HepG2 (cell line): Measurements from ENCODE around the gene ARRDC1. TPM values are rescaled to one million over a fixed set of nuclear protein-coding genes. Genes with fewer than 3 reads are reported as not detected.

Experiments used
- ARHGAP35 ChIP-seq: sonication (generic); formaldehyde crosslinking; IDR thresholded peaks from 2 replicates; pipeline ENCODE4 v1.9.0; 2022; ENCODE audit warnings: mild to moderate bottlenecking, inconsistent platforms, moderate library complexity, missing genetic modification reagents, borderline replicate concordance
- HDAC6 ChIP-seq: fragments of 200-600 bp; sonication (generic); IDR thresholded peaks from 2 replicates; pipeline ENCODE4 v1.7.0; 2017; ENCODE audit warnings: mild to moderate bottlenecking, antibody characterized with exemption, low read length, low read depth
- HMG20B ChIP-seq: conservative IDR thresholded peaks from 2 replicates; pipeline ENCODE4 v1.6.1; 2016; ENCODE audit warnings: missing genetic modification reagents, missing compliant biosample characterization
- KAT7 ChIP-seq: IDR thresholded peaks from 2 replicates; pipeline ENCODE4 v1.6.1; 2018; ENCODE audit warnings: borderline replicate concordance, missing compliant biosample characterization
- KMT2A ChIP-seq: sonication (generic); formaldehyde crosslinking; IDR thresholded peaks from 2 replicates; pipeline ENCODE4 v1.4.0; 2020; ENCODE audit warnings: missing genetic modification reagents
- MATR3 ChIP-seq: sonication (generic); formaldehyde crosslinking; IDR thresholded peaks from 2 replicates; pipeline ENCODE4 v1.4.0; 2020; ENCODE audit warnings: missing genetic modification reagents
- ZNF207 ChIP-seq: fragments of 450-650 bp; IDR thresholded peaks from 2 replicates; pipeline ENCODE4 v1.6.1; 2016; ENCODE audit warnings: antibody characterized with exemption, borderline replicate concordance
- ZNF224 ChIP-seq: sonication (generic); formaldehyde crosslinking; IDR thresholded peaks from 2 replicates; pipeline ENCODE4 v1.5.0; 2020; ENCODE audit warnings: mild to moderate bottlenecking, missing genetic modification reagents
- ZNF567 ChIP-seq: sonication (generic); formaldehyde crosslinking; IDR thresholded peaks from 2 replicates; pipeline ENCODE4 v1.8.1; 2023; ENCODE audit warnings: mild to moderate bottlenecking, missing genetic modification reagents, borderline replicate concordance
- ZNF772 ChIP-seq: sonication (generic); formaldehyde crosslinking; IDR thresholded peaks from 2 replicates; pipeline ENCODE4 v1.5.0; 2020; ENCODE audit warnings: mild to moderate bottlenecking, missing genetic modification reagents
- ZNF776 ChIP-seq: sonication (generic); formaldehyde crosslinking; IDR thresholded peaks from 2 replicates; pipeline ENCODE4 v1.4.0; 2020; ENCODE audit warnings: mild to moderate bottlenecking, missing genetic modification reagents
- polyA plus RNA-seq, 8 experiments: library from polyadenylated mRNA; depleted of rRNA in 3 of 8; stranded (reverse) in 7 of 8; unstranded in 1 of 8; fragments of >200 nt; fragmentation: Illumina TruSeq in 4 of 8; extraction: Trizol in 4 of 8; gene quantifications; 2 replicates each; pipeline versions ENCODE4 v1.2.1 to v1.2.3, GENCODE V29; 2011 to 2016; ENCODE audit warnings: low read depth in 4 of 8, missing spikeins in 1 of 8, mixed read lengths in 1 of 8; ENCODE audit not compliant: insufficient read depth in 1 of 8
- total RNA-seq, 5 experiments: library from RNA; depleted of rRNA; stranded (reverse); fragments of >200 nt; fragmentation: Illumina TruSeq; extraction: Trizol; gene quantifications; 2 replicates each; pipeline ENCODE4 v1.2.3, GENCODE V29; 2016; ENCODE audit warnings: low read depth in 1 of 5
- TF ChIP-seq, protein P1 (sequence below): sonication (generic); formaldehyde crosslinking; IDR thresholded peaks from 2 replicates; pipeline ENCODE4 v1.4.0; 2020; ENCODE audit warnings: missing genetic modification reagents
- TF ChIP-seq, protein P2 (sequence below): sonication (generic); formaldehyde crosslinking; IDR thresholded peaks from 2 replicates; pipeline ENCODE4 v1.4.0; 2020; ENCODE audit warnings: mild to moderate bottlenecking, missing genetic modification reagents, borderline replicate concordance
- TF ChIP-seq, protein P3 (sequence below): sonication (generic); formaldehyde crosslinking; conservative IDR thresholded peaks from 2 replicates; pipeline ENCODE4 v1.8.0; 2022; ENCODE audit warnings: mild to moderate bottlenecking, moderate library complexity, missing genetic modification reagents
- TF ChIP-seq, protein P4 (sequence below): sonication (generic); formaldehyde crosslinking; IDR thresholded peaks from 2 replicates; pipeline ENCODE4 v1.4.0; 2020; ENCODE audit warnings: missing genetic modification reagents, low read depth, mild to moderate bottlenecking, borderline replicate concordance
- TF ChIP-seq, protein P5 (sequence below): IDR thresholded peaks from 2 replicates; pipeline ENCODE4 v1.6.1; 2016; ENCODE audit warnings: missing compliant biosample characterization, missing genetic modification reagents, borderline replicate concordance

ARRDC1 gene
- total and polyA plus RNA-seq, 2 of the 13 experiments (the other 11 are each of a cell fraction or from before 2014, with no cell fraction given) = 21.7 to 44.4 TPM

DNA sequence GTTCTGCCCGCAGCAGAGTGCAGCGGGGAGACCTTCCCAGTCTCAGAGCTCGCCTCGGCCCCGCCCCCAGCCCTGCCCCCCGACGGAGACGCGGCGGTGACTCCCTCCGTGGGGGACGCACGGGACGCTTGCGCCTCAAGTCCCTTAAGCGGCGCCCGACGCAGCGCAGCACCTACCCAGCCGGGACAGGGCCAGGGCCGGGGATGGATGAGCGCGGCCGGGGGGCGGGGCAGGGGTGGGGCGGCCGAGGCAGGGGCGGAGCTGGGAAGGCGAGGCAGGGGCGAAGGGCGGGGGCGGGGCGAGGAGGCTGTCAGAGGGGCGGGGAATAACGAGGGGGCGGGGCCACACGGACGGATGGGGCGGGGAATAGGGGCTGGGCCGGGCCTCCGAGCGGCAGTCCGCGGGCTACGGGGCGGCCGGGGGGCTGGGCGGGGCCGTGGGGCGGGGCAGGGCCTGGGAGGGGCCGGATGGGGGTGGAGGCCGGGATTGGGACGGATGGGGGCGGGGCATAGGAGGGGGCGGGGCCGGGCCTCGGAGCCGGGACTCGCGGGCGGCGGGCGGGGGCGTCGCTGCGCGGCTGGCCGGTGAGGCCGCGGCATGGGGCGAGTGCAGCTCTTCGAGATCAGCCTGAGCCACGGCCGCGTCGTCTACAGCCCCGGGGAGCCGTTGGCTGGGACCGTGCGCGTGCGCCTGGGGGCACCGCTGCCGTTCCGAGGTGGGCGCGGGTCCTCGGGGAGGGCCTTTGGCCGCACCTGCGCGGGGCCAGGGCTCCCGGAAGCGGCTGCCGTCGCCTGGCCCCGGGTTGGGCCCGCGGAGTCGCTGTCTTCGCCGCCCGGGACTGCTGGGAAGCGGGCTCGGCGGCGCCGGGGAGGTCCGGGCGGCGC, at the start of gene ARRDC1 (continued):
- TF ChIP-seq ZNF772 (CRISPR knock-in tag) (no peak), ARHGAP35 (CRISPR knock-in tag) (no peak), HDAC6 (no peak), HMG20B (CRISPR knock-in tag) (no peak), ZNF567 (no peak), KMT2A (CRISPR knock-in tag) (no peak), ZNF776 (CRISPR knock-in tag) (0 out of 2 replicates have a peak, but pooled peaks have one; percentile 47), KAT7 (CRISPR knock-in tag) (no peak), ZNF224 (CRISPR knock-in tag) (no peak), ZNF207 (no peak), MATR3 (CRISPR knock-in tag) (no peak)
- TF ChIP-seq, protein P1, sequence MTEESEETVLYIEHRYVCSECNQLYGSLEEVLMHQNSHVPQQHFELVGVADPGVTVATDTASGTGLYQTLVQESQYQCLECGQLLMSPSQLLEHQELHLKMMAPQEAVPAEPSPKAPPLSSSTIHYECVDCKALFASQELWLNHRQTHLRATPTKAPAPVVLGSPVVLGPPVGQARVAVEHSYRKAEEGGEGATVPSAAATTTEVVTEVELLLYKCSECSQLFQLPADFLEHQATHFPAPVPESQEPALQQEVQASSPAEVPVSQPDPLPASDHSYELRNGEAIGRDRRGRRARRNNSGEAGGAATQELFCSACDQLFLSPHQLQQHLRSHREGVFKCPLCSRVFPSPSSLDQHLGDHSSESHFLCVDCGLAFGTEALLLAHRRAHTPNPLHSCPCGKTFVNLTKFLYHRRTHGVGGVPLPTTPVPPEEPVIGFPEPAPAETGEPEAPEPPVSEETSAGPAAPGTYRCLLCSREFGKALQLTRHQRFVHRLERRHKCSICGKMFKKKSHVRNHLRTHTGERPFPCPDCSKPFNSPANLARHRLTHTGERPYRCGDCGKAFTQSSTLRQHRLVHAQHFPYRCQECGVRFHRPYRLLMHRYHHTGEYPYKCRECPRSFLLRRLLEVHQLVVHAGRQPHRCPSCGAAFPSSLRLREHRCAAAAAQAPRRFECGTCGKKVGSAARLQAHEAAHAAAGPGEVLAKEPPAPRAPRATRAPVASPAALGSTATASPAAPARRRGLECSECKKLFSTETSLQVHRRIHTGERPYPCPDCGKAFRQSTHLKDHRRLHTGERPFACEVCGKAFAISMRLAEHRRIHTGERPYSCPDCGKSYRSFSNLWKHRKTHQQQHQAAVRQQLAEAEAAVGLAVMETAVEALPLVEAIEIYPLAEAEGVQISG (CRISPR knock-in tag) = no peak; the same call in none of the 2 replicates
- TF ChIP-seq, protein P2, sequence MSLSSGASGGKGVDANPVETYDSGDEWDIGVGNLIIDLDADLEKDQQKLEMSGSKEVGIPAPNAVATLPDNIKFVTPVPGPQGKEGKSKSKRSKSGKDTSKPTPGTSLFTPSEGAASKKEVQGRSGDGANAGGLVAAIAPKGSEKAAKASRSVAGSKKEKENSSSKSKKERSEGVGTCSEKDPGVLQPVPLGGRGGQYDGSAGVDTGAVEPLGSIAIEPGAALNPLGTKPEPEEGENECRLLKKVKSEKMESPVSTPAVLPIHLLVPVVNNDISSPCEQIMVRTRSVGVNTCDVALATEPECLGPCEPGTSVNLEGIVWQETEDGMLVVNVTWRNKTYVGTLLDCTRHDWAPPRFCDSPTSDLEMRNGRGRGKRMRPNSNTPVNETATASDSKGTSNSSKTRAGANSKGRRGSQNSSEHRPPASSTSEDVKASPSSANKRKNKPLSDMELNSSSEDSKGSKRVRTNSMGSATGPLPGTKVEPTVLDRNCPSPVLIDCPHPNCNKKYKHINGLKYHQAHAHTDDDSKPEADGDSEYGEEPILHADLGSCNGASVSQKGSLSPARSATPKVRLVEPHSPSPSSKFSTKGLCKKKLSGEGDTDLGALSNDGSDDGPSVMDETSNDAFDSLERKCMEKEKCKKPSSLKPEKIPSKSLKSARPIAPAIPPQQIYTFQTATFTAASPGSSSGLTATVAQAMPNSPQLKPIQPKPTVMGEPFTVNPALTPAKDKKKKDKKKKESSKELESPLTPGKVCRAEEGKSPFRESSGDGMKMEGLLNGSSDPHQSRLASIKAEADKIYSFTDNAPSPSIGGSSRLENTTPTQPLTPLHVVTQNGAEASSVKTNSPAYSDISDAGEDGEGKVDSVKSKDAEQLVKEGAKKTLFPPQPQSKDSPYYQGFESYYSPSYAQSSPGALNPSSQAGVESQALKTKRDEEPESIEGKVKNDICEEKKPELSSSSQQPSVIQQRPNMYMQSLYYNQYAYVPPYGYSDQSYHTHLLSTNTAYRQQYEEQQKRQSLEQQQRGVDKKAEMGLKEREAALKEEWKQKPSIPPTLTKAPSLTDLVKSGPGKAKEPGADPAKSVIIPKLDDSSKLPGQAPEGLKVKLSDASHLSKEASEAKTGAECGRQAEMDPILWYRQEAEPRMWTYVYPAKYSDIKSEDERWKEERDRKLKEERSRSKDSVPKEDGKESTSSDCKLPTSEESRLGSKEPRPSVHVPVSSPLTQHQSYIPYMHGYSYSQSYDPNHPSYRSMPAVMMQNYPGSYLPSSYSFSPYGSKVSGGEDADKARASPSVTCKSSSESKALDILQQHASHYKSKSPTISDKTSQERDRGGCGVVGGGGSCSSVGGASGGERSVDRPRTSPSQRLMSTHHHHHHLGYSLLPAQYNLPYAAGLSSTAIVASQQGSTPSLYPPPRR (CRISPR knock-in tag) = no peak
- TF ChIP-seq, protein P3, sequence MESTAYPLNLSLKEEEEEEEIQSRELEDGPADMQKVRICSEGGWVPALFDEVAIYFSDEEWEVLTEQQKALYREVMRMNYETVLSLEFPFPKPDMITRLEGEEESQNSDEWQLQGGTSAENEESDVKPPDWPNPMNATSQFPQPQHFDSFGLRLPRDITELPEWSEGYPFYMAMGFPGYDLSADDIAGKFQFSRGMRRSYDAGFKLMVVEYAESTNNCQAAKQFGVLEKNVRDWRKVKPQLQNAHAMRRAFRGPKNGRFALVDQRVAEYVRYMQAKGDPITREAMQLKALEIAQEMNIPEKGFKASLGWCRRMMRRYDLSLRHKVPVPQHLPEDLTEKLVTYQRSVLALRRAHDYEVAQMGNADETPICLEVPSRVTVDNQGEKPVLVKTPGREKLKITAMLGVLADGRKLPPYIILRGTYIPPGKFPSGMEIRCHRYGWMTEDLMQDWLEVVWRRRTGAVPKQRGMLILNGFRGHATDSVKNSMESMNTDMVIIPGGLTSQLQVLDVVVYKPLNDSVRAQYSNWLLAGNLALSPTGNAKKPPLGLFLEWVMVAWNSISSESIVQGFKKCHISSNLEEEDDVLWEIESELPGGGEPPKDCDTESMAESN = peak; percentile 68; the same call in 1 of the 2 replicates
- TF ChIP-seq, protein P4, sequence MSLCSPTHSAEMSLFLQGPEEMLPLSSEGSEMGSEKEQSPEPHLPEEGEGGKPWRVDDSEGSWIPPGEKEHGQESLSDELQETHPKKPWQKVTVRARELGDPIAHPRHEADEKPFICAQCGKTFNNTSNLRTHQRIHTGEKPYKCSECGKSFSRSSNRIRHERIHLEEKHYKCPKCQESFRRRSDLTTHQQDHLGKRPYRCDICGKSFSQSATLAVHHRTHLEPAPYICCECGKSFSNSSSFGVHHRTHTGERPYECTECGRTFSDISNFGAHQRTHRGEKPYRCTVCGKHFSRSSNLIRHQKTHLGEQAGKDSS (CRISPR knock-in tag) = no peak
- TF ChIP-seq, protein P5, sequence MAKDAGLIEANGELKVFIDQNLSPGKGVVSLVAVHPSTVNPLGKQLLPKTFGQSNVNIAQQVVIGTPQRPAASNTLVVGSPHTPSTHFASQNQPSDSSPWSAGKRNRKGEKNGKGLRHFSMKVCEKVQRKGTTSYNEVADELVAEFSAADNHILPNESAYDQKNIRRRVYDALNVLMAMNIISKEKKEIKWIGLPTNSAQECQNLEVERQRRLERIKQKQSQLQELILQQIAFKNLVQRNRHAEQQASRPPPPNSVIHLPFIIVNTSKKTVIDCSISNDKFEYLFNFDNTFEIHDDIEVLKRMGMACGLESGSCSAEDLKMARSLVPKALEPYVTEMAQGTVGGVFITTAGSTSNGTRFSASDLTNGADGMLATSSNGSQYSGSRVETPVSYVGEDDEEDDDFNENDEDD = 0 out of 2 replicates have a peak, but pooled peaks have one; percentile 29
